ENCODE results near the gene PAX5. TPM values are rescaled to one million over a fixed set of nuclear protein-coding genes. Genes with fewer than 3 reads are reported as not detected.

The PAX5 gene
- total and polyA plus RNA-seq, 2 donors (not counting 1 experiment from before 2014, with no cell fraction given), result 196 to 275 TPM

- DNase-seq, result no peak
- Mint-ChIP-seq H3K4me3 (no peak overlapping the region), H3K27ac (peak overlapping the region; percentile 62), H3K4me1 (peaks cover 34% of the 10 kb centered on the region), H3K27me3 (no peaks in the 10 kb centered on the region), H3K9me3 (ENCODE audit: insufficient read depth) (no peaks in the 10 kb centered on the region)
- H3K36me3 ChIP-seq (replicated peaks in 1 of 2; ENCODE audit: control extremely low read depth in 1 of 2, control insufficient read depth in 1 of 2, extremely low read depth in 1 of 2, insufficient read depth in 2 of 2, low read length in 1 of 2), result peaks cover 0 to 92% of the 10 kb centered on the region in 2 experiments
- no peak overlapping the region for H3K4me2 ChIP-seq (replicated peaks; ENCODE audit: low read depth, low read length, poor library complexity, severe bottlenecking)
- 97% methylated on average over 8 of the region's 11 CpGs for WGBS (ENCODE audit: insufficient coverage)
- H3K4me3 ChIP-seq (ENCODE audit: control extremely low read depth in 1 of 5, extremely low read depth in 1 of 5, insufficient read depth in 1 of 5, low read depth in 2 of 5, low read length in 4 of 5), result no peak overlapping the region
- peaks cover 100% of the 10 kb centered on the region for H3K79me2 ChIP-seq (ENCODE audit: control insufficient read depth, insufficient read depth, low read length)
- ATAC-seq (ENCODE audit: low read depth), result no peak
- intact Hi-C loops (cut with micrococcal nuclease), result no loop called here
- no peaks in the 10 kb centered on the region for H3K9me3 ChIP-seq (ENCODE audit: control extremely low read depth in 1 of 3, control insufficient read depth in 2 of 3, insufficient read depth in 1 of 3, low read length in 2 of 3)
- ChIA-PET CTCF (interaction anchor here (1.1 kb wide), 1 partner anchor 9 kb away, joined by 3 read pairs; no protein-coding TSS in a partner anchor), POLR2A (no interaction called here)
- no peak overlapping the region for H3K9ac ChIP-seq (ENCODE audit: low read length)
- no peak overlapping the region for H3K27ac ChIP-seq (ENCODE audit: low read length in 2 of 2)
- peaks cover 0 to 5% of the 10 kb centered on the region in 2 donors for H3K4me1 ChIP-seq (ENCODE audit: control insufficient read depth in 2 of 2, insufficient read depth in 2 of 2, low read length in 2 of 2)
- peaks cover 99% of the 10 kb centered on the region for H4K20me1 ChIP-seq (ENCODE audit: control insufficient read depth, insufficient read depth, low read length, poor library complexity, severe bottlenecking)
- H2AFZ ChIP-seq (ENCODE audit: insufficient read depth, low read depth, low read length, poor library complexity, severe bottlenecking), result no peak overlapping the region
- TF ChIP-seq EZH2 (IDR thresholded peaks at IDR 0.05; ENCODE audit: borderline replicate concordance, insufficient read depth, low read depth, low read length, poor library complexity, severe bottlenecking), result no peak
- TF ChIP-seq CTCF (IDR thresholded peaks at IDR 0.05), result no peak
- no peaks in the 10 kb centered on the region for H3K27me3 ChIP-seq (replicated peaks in 1 of 4; ENCODE audit: control extremely low read depth in 1 of 4, control insufficient read depth in 3 of 4, insufficient read depth in 4 of 4, low read length in 3 of 4)
Measured at GRCh38 chr9:36962691-36963090, 71.4 kb downstream of the PAX5 start.

DNA sequence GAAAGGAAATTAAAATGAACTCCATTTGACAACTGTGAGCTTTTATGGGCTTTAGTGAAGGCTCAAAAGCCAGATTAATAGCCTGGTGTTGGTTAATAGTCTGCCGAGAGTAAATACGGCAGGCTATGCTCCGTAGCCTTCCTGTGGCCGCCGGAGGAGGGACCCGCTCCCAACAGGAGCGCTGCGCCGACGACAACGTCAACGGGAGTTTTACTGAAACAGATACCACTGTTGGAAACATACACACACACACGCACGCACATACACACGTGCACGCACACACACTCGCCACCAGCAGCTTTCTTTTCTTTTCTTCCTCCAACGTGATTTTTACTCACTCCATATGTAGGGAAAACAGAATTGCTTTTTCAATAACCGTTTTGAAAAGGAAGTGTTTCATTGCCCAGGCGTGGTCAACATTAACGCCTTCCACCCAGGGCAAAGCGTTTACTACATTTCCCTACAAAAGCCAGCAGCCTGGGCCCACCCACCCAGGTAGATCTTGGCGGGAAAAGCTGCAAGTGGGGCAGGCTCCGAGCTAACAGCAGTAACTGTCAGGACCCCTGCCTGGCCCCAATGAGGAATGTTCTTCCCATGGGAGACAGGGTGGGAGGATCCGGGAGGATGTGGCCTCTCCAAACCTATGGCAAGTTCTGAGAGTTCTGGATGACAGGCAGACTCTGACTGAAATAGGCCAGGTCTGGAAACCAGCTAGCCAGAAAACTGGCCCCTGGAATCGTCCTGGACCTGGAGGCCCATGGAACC is 72.3 kb downstream of the PAX5 start:
- peaks cover 0 to 5% of the 10 kb centered on the region in 2 donors for H3K4me1 ChIP-seq (ENCODE audit: control insufficient read depth in 2 of 2, insufficient read depth in 2 of 2, low read length in 2 of 2)
- peaks cover 35% of the 10 kb centered on the region for H3K4me1 Mint-ChIP-seq
- no peak overlapping the region for H3K4me2 ChIP-seq (replicated peaks; ENCODE audit: low read depth, low read length, poor library complexity, severe bottlenecking)
- peaks cover 100% of the 10 kb centered on the region for H3K79me2 ChIP-seq (ENCODE audit: control insufficient read depth, insufficient read depth, low read length)
- no peak overlapping the region for H3K9ac ChIP-seq (ENCODE audit: low read length)
- TF ChIP-seq EZH2 (IDR thresholded peaks at IDR 0.05; ENCODE audit: borderline replicate concordance, insufficient read depth, low read depth, low read length, poor library complexity, severe bottlenecking) (no peak), CTCF (IDR thresholded peaks at IDR 0.05) (no peak)
- no peak for DNase-seq
- peak overlapping the region in 1 of 2 donors; percentile 53 for H3K27ac ChIP-seq (ENCODE audit: low read length in 2 of 2)
- no peaks in the 10 kb centered on the region for H3K27me3 ChIP-seq (replicated peaks in 1 of 4; ENCODE audit: control extremely low read depth in 1 of 4, control insufficient read depth in 3 of 4, insufficient read depth in 4 of 4, low read length in 3 of 4)
- H3K9me3 ChIP-seq (ENCODE audit: control extremely low read depth in 1 of 3, control insufficient read depth in 2 of 3, insufficient read depth in 1 of 3, low read length in 2 of 3), result no peaks in the 10 kb centered on the region
- H2AFZ ChIP-seq (ENCODE audit: insufficient read depth, low read depth, low read length, poor library complexity, severe bottlenecking), result no peak overlapping the region
- no peaks in the 10 kb centered on the region for H3K9me3 Mint-ChIP-seq (ENCODE audit: insufficient read depth)
- peaks cover 0 to 95% of the 10 kb centered on the region in 2 experiments for H3K36me3 ChIP-seq (replicated peaks in 1 of 2; ENCODE audit: control extremely low read depth in 1 of 2, control insufficient read depth in 1 of 2, extremely low read depth in 1 of 2, insufficient read depth in 2 of 2, low read length in 1 of 2)
- peaks cover 100% of the 10 kb centered on the region for H4K20me1 ChIP-seq (ENCODE audit: control insufficient read depth, insufficient read depth, low read length, poor library complexity, severe bottlenecking)
- no peak for ATAC-seq (ENCODE audit: low read depth)
- ChIA-PET POLR2A (interaction anchor here (0.6 kb wide), 1 partner anchor 441 kb away, joined by 3 read pairs; no protein-coding TSS in a partner anchor), CTCF (interaction anchor here (0.6 to 1.5 kb wide), 5 partner anchors 10 to 41 kb away, joined by 3 to 6 read pairs (median 3); no protein-coding TSS in a partner anchor)
- no peak overlapping the region for H3K4me3 Mint-ChIP-seq
- H3K27me3 Mint-ChIP-seq, result no peaks in the 10 kb centered on the region
- 78% methylated on average over 13 of the region's 26 CpGs for WGBS (ENCODE audit: insufficient coverage)
- peak overlapping the region; percentile 72 for H3K27ac Mint-ChIP-seq
- H3K4me3 ChIP-seq (ENCODE audit: control extremely low read depth in 1 of 5, extremely low read depth in 1 of 5, insufficient read depth in 1 of 5, low read depth in 2 of 5, low read length in 4 of 5), result no peak overlapping the region
- intact Hi-C loops (cut with micrococcal nuclease), result no loop called here

Measured in B cell (primary cell).